D721Med (cell line): ENCODE data around the gene MANSC1.
"Not testable (repeated sequence)": the region's sequence is repeated elsewhere in the genome, so short reads cannot be mapped to it uniquely, and the experiment has no call there.

Experiments
- DNase-seq: peaks from one replicate; pipeline ENCODE4 v3.0.0; 2011; ENCODE audit warnings: low spot score; ENCODE audit not compliant: insufficient read length
- FAIRE-seq: peaks from 2 replicates; lab custom pipeline; 2011; peaks lifted over from hg19 to GRCh38; lab: Jason Lieb, UNC
- TF ChIP-seq, protein P1 (sequence below): IDR thresholded peaks from 2 replicates; pipeline ENCODE4 v1.5.1; 2012; ENCODE audit warnings: mild to moderate bottlenecking, control low read depth; ENCODE audit not compliant: insufficient read depth; ENCODE audit errors: missing control alignments

Gene MANSC1

DNA sequence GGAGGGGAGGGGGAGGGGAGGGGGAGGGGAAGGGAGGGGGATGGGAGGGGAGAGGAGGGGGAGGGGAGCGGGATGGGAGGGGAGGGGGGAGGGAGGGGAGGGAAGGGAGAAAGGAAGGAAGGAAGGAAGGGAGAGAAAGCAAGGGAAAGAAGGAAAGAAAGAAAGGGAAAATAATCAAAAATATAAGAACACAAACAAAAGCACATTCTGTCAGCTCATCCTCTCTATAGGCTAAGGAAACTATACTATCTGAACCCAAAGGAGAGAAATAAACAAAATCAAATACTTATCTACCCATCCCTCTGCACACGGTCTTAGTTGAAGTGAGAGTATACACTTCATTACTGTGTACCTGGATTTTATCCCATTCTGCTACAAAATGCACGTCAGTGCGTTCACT, 26.9 kb downstream of the MANSC1 start:
- no peak for DNase-seq
- TF ChIP-seq, protein P1, sequence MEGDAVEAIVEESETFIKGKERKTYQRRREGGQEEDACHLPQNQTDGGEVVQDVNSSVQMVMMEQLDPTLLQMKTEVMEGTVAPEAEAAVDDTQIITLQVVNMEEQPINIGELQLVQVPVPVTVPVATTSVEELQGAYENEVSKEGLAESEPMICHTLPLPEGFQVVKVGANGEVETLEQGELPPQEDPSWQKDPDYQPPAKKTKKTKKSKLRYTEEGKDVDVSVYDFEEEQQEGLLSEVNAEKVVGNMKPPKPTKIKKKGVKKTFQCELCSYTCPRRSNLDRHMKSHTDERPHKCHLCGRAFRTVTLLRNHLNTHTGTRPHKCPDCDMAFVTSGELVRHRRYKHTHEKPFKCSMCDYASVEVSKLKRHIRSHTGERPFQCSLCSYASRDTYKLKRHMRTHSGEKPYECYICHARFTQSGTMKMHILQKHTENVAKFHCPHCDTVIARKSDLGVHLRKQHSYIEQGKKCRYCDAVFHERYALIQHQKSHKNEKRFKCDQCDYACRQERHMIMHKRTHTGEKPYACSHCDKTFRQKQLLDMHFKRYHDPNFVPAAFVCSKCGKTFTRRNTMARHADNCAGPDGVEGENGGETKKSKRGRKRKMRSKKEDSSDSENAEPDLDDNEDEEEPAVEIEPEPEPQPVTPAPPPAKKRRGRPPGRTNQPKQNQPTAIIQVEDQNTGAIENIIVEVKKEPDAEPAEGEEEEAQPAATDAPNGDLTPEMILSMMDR = no peak

DNA sequence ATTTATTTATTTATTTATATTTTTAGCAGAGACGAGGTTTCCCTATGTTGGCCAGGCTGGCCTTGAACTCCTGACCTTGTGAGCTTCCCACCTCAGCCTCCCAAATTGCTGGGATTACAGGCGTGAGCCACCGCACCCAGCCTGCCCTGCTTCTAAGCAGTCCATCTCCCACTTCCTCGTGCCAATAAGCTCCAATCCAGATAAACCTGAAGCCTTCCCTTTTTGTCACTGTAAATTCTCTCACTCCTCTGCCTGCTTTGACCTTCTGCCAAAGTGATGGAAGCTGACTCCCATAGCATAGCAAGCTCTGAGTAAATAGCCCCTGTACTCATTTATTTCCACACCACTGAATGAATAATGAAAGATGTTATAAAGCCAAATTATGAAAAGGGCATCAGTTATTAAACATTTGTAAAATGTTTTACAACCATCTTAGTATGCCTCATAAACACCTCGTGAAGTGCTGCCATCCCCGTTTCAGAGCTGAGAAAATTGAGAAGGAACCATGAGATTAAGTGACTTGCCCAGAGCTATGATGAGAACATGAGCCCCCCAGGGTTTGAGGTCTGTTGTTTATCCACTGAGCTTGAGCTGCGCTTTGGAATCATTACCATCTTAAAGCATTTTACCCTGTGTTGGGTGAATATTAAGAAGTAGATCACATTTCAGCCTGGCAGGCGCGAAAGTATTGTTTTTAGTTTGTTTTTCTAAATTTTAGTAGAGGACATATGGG, 30.4 kb downstream of the MANSC1 start:
- TF ChIP-seq, protein P1 = no peak
- DNase-seq (no peak), FAIRE-seq (no peak)

More for the DNA sequence above, 26.9 kb downstream of the MANSC1 start:
- FAIRE-seq = no peak

DNA sequence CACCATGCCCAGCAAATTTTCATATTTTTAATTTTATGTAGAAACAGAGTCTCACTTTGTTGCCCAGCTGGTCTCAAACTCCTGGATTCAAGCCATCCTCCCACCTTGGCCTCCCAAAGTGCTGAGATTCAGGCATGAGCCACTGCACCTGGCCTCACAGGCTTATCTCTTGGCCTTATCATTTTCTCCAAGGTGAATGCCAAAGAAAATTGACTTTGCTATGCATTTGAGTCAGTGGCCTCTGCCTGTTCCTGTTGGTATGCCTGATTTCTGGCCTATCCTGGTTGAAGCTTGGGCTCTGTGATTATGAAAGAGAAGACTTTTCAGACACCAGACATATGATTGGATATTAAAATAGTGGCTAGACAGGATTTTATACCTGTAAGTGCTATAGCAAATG, 34.2 kb downstream of the MANSC1 start:
- TF ChIP-seq, protein P1 = no peak
- no peak for FAIRE-seq

DNA sequence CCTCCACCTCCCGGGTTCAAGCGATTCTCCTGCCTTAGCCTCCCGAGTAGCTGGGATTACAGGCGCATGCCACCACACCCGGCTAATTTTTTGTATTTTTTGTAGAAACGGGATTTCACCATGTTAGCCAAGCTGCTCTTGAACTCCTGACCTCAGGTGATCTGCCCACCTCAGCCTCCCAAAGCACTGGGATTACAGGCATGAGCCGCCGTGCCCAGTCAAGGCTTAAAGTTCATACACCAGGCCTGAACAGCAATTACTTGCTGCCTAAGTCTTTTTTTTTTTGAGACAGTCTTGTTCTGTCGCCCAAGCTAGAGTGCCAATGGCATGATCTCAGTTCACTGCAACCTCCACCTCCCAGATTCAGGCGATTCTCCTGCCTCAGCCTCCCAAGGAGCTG, 39.3 kb downstream of the MANSC1 start:
- not testable (repeated sequence) for FAIRE-seq, DNase-seq

More for the DNA sequence above, 34.2 kb downstream of the MANSC1 start:
- no peak for DNase-seq

DNA sequence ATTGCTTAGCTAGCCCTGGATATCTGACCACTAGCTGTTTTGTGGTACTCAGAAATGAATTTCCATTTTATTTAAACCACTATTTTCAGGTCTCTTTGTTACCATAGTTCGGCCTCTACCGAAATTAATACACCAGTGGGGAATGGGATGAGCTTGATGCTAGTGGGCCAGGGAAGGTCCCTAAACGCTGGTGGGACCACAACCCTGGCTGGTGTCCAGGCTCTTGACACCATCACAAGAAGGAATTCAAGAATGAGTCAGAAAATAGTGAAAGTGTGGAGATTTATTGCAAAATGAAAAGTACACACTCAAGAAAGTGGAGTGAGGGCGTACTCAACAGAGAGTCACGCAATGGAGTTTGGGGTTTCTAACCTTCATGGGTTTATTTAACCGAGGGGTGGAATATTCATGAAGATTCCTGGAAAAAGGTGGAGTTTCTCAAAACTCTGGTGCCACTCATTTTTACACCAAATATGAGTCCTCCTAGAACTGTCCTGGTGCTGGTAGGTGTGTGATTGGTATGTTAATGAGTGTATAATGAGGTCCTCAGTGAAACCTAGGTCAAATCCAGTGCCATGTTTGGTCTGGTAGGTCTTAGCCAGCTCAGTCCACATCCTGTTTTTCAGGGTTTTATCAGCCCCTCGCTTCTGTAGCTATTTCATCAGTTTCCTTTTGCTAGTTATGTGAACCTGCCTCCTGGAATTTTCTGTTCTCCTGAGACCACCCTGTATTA, 44.3 kb downstream of the MANSC1 start:
- FAIRE-seq (no peak), DNase-seq (no peak)
- TF ChIP-seq, protein P1 = no peak

DNA sequence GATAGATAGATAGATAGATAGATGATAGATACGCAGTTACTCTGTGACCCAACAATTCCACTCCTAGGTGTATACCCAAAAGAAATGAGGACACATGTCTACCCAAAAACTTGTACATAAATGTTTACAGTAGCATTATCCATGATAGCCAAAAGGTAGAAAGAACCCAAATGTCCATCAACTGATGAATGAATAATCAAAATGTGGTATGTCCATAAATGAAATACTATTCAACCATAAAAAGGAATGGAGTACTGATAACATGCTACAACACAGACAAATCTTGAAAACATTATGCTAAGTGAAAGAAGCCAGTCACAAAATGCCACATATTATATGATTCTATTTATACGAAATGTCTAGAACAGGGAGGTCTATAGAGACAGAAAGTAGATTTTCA, 47.1 kb downstream of the MANSC1 start:
- FAIRE-seq = no peak
- TF ChIP-seq, protein P1 = no peak
- no peak for DNase-seq

DNA sequence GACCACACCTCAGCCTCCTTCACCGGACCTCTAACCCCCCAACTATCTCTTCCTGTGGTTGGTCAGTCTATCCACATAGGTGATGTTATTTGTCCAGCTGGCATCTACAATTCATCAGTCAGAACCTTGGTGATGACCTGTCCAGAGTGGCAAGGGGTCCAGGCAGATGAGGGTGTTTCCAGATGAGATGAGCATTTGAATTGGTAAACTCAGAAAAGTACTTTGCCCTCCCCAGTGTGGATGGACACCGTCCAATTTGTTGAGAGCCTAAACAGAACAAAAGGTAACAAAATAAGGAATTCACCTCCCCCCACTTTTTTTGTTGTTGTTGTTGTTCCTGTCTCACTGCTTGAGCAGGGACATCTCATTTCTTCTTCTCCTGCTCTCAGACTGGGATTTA, 48.9 kb downstream of the MANSC1 start:
- no peak for FAIRE-seq
- DNase-seq = no peak
- TF ChIP-seq, protein P1 = no peak
